Retina (tissue), 1 donor: Measurements from ENCODE around the gene SALL4.
"Not testable (repeated sequence)": the region's sequence is repeated elsewhere in the genome, so short reads cannot be mapped to it uniquely, and the experiment has no call there.

ENCODE experiments used
- DNase-seq: peaks from one replicate; pipeline ENCODE4 v3.0.0-alpha.2; 2016

SALL4 gene

DNA sequence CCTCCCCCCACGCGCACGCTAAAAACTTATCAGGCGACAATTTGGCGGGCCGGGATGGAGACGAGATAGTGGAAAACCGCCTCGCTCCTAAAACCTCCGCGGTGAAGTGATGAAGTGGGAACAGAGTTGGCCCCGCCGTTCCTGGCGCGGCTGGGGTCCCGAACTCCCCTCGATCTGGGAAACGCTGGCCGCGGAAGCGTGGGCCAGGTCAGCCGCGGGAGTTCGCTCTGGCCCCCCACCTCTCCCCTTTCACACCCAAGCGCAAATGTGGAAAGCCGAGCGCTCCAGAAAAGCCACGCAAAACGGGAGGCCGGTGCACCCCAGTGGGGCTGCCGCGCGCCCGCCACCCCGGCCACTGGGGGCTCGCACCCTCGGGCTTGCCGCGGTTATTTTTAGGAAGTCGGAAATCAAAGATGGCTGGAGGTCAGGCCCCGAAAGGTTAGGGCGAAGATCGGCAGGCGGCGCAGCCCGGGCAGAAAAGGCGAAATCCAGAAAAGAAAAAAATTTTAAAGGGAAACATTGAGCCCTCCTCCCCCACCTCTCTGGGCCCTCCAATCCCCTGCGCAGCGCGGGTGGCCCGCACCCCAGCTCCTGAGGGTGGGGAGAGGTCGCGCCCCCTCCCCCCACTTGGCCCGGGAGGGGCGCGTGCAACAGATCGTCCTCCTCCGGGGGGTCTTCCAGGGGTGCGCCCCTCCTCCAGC is 1.0 kb downstream of the SALL4 start:
- DNase-seq = peak; percentile 56

DNA sequence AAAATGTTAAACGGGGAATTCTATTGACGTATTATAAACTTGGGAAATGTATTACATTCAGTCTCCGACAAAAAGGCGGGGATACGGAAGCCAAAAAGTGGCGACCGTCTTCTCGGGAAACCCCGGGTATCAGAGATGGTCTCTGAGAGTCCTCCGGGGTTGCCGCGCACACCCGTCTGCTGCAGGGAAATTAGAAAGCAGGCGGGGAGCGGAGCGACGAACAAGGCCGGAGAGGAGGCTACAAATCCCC is 1.5 kb downstream of the SALL4 start:
- peak; percentile 52 for DNase-seq

DNA sequence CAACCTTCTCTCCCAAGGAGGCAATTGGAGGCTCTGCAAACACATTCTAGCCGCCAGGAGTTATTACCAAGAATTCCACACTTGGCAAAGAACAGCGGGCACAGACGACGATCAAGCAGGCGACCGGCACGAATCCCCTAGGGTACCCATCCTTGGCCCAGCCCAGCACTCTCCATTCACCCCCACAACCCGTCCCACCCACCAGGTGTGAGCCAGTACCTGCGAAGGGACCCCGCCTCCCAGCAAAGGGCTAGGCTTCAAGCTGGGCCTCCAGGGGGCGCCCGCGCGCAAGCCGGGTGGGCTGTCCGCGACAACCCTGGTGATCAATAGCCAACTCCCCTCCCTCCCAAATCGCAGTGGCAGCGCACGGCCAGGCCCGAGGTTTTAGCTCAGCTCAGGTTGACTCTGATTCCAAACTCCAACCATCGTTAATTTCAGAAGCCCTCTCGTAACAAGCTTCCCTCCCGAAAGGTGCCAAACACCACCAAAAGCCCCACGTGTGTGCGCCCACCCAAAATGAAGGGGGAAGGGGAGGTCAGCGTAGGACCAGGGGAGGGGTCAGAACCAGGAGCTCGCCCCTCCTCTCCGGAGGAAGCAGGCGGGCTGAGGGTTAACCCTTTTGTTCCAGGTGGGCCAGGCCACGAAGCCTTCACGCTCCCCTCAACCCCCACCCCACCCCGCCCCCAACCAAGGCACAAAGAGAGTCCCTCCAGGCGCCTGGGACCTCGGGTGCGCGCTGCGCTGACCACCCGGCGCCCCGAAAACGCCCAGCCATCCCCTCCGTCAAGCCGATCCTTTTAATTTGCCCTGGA is 2.1 kb downstream of the SALL4 start:
- peak; percentile 84 for DNase-seq

DNA sequence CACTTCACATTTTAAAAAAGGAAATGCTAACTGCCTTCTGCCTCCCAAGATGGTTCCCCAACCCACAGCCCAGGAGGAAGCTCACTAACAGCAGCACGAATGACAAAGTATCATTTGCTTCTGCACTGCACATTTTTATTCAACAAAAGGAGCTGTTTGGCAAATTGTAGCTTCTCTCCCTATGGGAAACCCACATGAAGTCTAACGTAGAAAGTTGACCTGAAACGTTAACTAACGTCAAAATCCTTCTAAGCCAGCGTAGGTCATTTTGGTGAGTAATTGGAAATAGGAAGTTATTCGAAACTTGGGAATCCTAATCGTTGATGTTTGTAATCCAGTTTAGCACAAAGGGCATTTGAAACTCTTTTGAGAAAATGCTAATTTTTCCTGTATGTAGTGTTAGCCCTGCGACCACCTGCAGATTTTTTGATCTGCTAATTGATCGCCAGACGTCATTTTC is 2.9 kb downstream of the SALL4 start:
- no peak for DNase-seq

DNA sequence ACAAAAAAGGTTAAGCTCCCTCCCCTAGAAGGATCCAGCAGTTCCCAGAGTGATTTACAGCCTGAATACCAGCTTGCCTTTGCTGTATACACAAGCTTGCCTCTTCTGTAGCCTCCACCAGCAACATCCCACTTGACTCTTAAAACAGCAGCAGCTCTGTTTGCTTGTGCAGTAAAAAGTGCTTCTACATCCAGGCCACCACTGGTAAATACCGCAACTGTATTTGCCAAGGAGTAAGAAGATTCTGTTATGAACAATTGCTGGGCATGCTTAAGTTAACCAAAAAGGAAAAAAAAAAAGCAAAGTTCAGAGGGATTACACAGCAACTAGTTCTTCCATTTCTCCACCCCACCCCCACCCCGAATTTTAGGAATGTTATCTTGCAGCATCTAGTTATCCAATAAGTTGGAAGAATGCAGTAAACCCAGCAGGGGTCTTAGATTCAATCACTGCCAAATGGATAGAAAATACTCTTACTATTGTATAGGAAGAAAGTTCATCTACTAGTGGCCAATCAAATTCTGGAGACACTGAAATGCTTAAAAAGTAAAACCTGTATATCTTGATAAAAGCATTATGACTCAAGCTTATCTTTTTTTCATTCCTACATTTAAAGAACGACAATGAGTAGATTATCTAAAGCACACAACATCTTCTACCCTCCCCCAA is 4.8 kb downstream of the SALL4 start:
- no peak for DNase-seq

DNA sequence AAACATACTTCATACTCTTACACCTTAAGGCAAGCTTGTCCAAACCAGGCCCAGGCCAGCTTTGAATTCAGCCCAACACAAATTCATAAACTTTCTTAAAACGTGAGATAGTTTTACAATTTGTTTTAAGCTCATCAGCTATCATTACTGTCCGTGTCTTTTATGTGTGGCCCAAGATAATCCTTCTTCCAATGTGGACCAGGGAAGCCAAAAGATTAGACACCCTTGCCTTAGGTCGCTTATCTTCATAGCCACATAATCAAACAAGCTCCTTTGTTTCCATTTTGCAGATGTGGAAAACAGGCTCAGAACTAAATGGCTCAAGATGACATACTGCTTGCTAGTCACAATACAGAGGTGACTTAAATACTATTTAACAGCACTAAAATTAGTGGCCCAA is 6.0 kb downstream of the SALL4 start:
- DNase-seq = no peak

DNA sequence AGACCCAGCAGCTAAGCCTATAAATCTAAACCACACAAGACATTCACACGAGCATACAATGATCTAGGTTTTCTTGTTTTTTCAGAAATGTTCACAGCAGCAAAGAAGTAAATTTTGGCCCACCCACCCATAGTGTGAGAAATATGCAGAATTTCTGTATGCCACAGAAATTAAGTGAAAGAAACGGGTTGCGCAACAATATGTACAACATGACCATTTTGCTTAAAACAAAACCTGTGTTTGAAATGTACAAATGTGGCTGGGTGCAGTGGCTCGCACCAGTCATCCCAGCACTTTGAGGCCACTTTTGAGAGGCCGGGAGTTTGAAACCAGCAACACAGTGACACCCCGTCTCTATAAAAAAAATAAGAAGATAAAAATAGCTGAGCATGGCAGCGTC is 9.4 kb downstream of the SALL4 start:
- DNase-seq = no peak

DNA sequence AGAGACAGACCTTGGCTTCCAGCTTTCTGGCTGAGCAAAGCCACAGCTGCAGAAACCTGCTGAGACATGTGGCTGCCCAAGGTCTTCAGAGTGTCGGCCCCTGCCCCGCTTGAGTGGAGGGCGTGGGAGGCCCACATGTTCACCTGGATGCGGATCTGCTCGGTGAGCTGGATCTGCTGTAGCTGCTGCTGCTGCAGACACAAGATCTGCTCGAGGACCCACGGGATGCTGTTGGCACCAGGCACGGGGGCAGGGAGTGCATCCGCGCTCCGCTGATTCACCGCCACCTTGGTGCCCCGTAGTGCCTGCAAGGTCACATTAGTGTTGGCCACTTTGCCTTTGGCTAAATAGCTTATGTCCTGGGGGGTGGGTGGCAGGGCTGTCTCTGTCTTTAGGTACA is 10.7 kb downstream of the SALL4 start:
- DNase-seq = no peak

DNA sequence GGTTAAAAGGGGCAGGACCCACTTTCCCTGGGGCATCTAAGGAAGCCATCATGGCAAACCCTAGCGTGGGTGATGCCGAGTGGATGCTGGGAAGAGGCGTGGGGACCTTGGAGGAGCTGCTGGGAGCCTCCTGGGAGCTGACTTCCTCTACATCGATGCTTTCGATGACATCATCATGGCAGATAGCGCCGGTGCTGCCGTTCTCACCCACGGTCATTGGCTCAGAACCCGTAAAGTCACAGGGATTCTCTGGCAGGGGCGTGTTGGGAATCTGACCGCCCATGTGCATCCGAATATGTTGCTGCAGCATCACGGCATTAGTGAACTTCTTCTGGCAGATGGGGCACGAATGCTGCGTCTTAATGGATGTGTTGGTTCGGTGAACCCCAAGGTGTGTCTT is 12.1 kb downstream of the SALL4 start:
- DNase-seq = no peak

DNA sequence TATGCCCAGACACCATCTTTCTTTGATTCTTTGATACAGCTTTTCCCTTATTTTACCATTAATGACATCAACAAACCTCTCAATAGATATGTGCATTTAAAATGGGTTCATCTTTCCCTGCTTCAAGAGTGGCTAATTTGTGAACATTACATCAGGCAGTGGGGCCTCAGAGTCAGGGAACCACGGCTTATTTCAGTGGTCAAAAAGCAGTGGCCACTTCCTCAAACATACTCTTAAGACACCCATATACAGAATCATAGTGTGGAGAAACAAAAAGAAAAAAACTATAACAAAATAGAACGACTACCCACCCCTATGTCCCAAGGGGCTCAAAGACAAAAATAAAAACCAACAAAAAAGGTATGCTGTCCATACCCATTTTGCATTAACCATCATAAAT is 12.9 kb downstream of the SALL4 start:
- DNase-seq = no peak

DNA sequence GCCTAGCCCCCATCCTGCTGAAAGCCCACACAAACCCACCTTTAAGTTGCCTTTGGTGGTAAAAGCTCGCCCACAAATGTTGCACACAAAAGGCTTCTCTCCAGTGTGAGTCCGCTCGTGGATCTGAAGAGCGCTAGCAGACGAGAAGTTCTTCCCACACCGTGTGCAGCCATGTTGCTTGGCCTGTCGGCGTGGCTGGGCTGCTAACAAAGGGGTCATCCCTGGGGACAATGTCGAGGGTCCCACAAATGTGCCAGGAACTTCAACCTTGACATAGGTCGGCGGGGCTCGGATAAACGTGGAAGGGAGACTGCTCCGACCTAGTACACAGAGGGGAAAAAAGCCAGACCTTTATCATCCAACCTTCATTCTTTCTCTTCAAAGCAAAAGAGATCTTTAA is 13.5 kb downstream of the SALL4 start:
- DNase-seq = no peak

DNA sequence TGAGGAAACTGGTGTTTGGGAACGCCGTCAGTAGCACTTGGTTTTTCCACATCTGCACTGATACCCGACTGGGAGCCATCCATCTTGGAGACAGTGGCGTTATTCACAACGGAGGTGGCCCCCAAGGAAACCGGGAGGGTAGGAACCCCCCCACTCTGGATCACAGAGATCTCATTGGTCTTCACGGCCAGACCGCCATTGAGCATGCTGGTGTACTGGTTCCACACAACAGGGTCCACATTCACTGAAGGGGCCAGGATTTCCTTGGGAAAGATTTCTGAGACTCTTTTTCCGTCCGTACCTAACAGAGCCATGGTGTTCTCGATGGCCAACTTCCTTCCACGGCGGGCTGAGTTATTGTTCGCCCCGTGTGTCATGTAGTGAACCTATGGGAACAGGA is 18.0 kb downstream of the SALL4 start:
- DNase-seq = no peak

DNA sequence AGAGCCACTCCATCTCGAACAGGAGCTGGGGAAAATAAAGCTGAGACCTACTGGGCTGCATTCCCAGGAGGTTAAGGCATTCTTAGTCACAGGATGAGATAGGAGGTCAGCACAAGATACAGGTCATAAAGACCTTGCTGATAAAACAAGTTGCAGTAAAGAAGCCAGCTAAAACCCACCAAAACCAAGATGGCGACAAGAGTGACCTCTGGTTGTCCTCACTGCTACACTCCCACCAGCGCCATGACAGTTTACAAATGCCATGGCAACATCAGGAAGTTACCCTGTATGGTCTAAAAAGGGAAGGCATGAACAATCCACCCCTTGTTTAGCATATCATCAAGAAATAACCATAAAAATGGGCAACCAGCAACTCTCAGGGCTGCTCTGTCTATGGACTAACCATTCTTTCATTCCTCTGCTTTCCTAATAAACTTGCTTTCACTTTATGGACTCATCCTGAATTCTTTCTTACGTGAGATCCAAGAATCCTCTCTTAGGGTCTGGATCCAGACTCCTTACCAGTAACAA is 24.0 kb downstream of the SALL4 start:
- DNase-seq = not testable (repeated sequence)

DNA sequence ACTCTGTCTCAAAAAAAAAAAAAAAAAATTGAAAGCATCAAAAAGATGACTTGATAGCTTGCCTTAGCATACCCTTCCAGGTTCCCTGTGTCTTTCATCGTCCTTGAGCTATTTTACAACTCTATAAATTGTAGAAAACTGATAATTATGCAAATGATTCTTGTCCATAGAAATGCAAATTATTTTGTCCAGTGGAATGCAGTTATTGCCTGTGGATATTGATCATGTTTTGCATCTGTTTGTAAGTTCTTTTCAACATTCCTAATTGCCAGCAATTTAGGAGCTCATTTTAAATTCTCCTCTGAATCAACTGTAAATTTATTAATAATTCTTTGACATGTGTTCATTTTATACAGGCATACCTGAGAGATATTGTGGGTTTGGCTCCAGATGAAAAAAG is 27.1 kb downstream of the SALL4 start:
- no peak for DNase-seq

DNA sequence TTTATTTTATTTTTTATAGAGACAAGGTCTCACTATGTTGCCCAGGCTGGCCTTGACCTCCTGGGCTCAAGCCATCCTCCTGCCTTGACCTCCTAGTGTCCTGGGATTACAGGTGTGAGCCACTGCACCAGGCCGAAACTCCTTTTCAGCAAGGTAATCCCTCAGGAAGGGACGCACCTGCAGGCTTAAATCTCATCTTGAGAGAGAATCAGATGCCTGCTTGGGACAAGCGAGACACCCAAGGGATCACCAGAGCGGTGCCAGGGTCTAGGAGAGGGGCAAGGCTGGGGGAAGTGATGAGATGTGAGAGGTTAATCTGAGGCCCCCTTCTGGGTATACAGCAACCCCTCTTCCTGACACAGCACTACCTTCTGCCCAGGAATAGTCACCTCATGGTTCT is 30.1 kb downstream of the SALL4 start:
- DNase-seq = no peak

DNA sequence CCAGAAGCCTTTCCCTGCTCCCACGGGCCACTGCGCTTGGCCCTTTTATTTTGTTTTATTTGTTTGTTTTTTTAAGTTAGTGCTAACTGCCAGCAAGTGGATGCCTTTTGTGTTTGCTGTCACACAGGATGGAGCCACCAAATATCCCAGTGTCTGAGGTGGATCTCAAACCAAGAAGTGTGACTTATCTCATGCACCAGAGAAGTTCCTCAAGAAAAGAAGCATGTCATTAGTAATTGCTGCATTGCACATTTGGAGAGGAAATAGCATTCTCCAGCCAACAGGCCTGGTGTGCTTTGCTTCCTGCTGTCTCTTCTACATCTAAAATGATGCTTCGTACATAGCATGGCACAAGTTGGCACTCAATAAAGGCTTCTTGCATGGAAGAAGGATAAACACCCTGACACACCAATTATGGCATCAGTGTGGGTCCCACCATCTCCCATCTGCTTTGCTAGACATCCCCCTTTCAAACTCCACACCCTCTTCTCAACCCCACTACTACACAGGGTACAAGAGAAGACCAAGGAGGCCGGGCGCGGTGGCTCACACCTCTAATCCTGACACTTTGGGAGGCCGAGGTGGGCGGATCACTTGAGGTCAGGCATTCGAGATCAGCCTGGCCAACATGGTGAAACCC is 32.2 kb downstream of the SALL4 start:
- no peak for DNase-seq

DNA sequence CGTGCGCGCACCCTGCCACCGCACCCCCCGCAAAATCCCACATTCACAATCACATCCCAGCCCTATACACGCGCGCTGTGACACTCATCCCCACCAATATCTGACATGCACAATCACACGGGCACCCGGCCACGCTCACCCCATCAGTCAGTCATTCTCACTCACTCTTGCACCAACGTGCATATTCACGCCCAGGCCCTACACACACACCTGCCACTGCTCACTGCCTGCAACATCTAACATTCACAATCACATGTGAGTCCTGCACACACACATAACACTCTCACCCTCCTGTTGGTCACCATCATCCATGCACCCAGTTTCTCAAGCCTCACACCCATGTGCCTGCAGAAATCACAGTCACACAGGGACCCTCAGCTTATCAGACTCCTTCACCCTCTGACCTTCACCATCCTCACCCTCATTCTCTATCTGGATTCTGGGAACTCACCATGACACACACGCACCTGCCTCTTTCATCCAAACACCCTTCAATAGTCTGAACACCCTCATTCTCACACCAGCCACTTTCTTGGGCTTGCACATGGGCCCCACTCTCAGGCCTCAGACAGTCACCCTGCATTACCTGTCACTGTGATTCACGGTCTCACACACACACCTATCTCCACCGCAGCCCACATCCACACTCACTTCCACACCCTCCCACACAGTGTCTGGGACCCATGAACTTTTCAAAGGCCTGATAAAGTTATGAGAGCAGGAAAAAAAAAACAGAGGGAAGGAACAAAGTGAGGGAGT is 33.4 kb downstream of the SALL4 start:
- peak; percentile 57 for DNase-seq

DNA sequence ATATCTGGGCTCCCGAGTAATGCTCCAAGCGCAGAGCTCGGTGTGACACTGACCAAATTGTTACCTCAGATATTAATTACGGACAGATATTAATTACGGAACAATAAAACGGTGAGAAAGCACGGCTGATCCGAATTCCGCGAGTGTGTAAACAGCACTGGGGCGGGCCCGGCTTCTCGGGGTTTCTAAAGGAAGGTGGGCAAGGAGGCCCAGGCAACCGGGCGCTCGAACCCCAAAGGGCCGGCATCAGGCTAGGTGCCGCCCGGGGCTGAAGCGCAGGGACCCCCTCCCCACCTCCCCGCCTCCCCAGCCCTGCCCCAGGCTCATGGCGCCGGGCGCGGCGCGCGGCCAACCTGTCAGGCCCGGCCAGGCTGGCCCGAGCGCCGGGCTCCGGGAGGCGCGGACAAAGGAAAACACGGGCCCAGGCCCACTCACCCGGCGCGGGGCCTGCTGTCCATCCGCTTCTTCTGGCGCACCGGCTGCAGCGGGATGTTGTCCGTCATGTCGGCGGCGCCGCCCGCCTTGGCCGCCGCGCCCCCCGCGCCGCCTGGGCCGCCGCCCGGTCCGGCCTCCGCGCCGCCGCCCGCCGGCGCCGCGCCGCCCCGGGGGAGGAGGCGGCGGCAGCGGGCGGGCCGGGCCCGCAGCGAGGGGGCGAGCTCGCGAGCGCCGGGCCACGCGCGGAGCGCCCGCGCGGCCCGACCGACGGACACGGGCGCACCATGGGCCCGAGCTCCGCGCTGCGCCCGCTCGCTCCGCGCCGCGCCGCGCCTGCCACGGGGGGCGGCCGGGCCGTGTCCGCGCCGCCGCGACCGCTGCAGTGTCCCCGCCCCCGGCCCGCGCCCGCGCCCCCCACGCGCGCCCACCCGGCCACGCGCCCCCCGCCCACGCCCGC is 34.2 kb downstream of the SALL4 start, which contains the start of gene ATP9A:
ATP9A (minus strand) TSS at position 524 of the 892 bp plus-strand sequence; CDS start at position 503, 21 bp downstream.
- no peak for DNase-seq

DNA sequence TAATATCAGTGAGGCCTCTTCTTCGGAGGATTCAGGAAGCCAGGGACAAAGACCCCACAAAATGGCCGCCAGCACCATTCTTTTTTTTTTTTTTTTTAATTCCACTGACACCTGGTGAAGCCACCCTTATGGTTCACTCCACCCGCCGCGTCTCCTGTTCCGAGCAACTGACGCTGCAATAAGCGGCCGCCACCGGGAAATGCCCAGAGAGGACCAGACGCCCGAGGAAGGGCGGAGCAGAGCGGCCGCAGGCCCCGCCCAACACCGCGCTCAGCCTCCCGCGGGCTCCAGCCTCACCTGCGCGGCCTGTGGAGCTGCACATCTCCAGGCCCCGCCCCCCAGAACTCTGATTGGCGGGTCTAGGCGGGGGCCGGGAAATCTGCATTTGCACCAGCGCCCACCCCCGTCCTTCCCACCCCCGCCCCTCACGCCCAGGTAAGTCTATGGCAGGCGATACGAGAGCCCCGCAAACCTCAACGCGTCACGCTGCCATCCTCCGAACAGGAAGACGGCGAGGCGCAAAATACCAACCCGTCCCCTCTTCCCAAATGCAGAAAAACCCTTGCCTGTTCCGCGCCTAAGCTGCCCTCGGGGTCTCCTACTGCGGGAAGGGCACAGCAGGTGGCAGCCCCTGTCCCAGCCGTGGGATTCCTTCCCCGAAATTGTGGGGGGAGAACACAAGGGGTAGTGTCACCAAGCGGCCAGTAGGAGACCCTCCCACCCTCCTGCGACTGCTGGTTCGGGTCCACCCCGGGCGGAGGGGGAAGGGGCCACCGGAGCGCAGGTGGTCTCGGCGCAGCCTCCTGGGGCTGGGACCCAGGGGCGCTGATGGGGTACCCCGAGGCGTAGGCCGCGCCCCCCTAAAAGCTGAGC is 35.1 kb downstream of the SALL4 start:
- peak; percentile 83 for DNase-seq

DNA sequence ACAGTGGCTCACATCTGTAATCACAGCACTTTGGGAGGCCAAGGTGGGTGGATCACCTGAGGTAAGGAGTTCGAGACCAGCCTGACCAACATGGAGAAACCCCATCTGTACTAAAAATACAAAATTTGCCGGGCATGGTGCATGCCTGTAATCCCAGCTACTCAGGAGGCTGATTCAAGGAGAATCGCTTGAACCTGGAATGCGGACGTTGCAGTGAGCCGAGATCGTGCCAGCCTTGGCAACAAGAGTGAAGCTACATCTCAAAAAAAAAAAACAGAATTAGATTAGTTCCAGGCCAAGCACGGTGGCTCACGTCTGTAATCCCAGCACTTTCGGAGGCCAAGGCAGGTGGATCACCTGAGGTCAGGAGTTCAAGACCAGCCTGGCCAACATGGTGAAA is 36.9 kb downstream of the SALL4 start:
- DNase-seq = not testable (repeated sequence)
